Measurements from ENCODE around the gene CTNNA3. TPM values are rescaled to one million over a fixed set of nuclear protein-coding genes. Genes with fewer than 3 reads are reported as not detected.

CTNNA3 gene
- total and polyA plus RNA-seq, 4 donors: 0.38 to 8.9 (median 5.2) TPM

- ATAC-seq (ENCODE audit: low FRiP score) (no peak), DNase-seq (no peak)
- intact Hi-C loops (cut with DNase I): no loop called here
- Histone ChIP-seq H3K27ac (ENCODE audit: low read depth in 1 of 2, low read length in 2 of 2) (no peak overlapping the region), H3K9me3 (ENCODE audit: control insufficient read depth, low read length) (no peaks in the 10 kb centered on the region), H3K27me3 (ENCODE audit: control insufficient read depth in 1 of 2, insufficient read depth in 2 of 2, low read length in 1 of 2) (no peaks in the 10 kb centered on the region), H3K36me3 (ENCODE audit: control insufficient read depth in 1 of 2, insufficient read depth in 2 of 2, low read length in 1 of 2) (no peaks in the 10 kb centered on the region), H3K4me1 (ENCODE audit: control insufficient read depth in 1 of 2, insufficient read depth in 2 of 2, low read length in 2 of 2) (no peaks in the 10 kb centered on the region), H3K4me3 (ENCODE audit: low read length in 2 of 2) (no peak overlapping the region)
- 95 to 96% methylated on average over 5 of the region's 5 CpGs for WGBS, 2 donors
These were observed 785.3 kb downstream of the CTNNA3 start for GRCh38 chr10:66910671-66911070.

- no peaks in the 10 kb centered on the region for H3K27me3 ChIP-seq (ENCODE audit: control insufficient read depth in 1 of 2, insufficient read depth in 2 of 2, low read length in 1 of 2)
- 51 to 52% methylated on average over 2 of the region's 2 CpGs for WGBS, 2 donors
- H3K4me3 ChIP-seq (ENCODE audit: low read length in 2 of 2): no peak overlapping the region
- ATAC-seq (ENCODE audit: low FRiP score) (no peak), DNase-seq (no peak)
- H3K27ac ChIP-seq (ENCODE audit: low read depth in 1 of 2, low read length in 2 of 2): no peak overlapping the region
- H3K4me1 ChIP-seq (ENCODE audit: control insufficient read depth in 1 of 2, insufficient read depth in 2 of 2, low read length in 2 of 2): no peaks in the 10 kb centered on the region
- no peaks in the 10 kb centered on the region for H3K36me3 ChIP-seq (ENCODE audit: control insufficient read depth in 1 of 2, insufficient read depth in 2 of 2, low read length in 1 of 2)
- no peaks in the 10 kb centered on the region for H3K9me3 ChIP-seq (ENCODE audit: control insufficient read depth, low read length)
- intact Hi-C loops (cut with DNase I): no loop called here
These were observed 803.1 kb downstream of the CTNNA3 start for GRCh38 chr10:66892871-66893270.

- no peaks in the 10 kb centered on the region for H3K9me3 ChIP-seq (ENCODE audit: control insufficient read depth, low read length)
- intact Hi-C loops (cut with DNase I): no loop called here
- no peaks in the 10 kb centered on the region for H3K36me3 ChIP-seq (ENCODE audit: control insufficient read depth in 1 of 2, insufficient read depth in 2 of 2, low read length in 1 of 2)
- no peaks in the 10 kb centered on the region for H3K27me3 ChIP-seq (ENCODE audit: control insufficient read depth in 1 of 2, insufficient read depth in 2 of 2, low read length in 1 of 2)
- DNase-seq (no peak), ATAC-seq (ENCODE audit: low FRiP score) (no peak)
- H3K4me1 ChIP-seq (ENCODE audit: control insufficient read depth in 1 of 2, insufficient read depth in 2 of 2, low read length in 2 of 2): no peaks in the 10 kb centered on the region
- H3K27ac ChIP-seq (ENCODE audit: low read depth in 1 of 2, low read length in 2 of 2): no peak overlapping the region
- no peak overlapping the region for H3K4me3 ChIP-seq (ENCODE audit: low read length in 2 of 2)
- WGBS, 2 donors: 80 to 86% methylated on average over 1 of the region's 1 CpG
These were observed 807.8 kb downstream of the CTNNA3 start for GRCh38 chr10:66888237-66888636.

- intact Hi-C loops (cut with DNase I): no loop called here
- Histone ChIP-seq H3K27ac (ENCODE audit: low read depth in 1 of 2, low read length in 2 of 2) (no peak overlapping the region), H3K4me3 (ENCODE audit: low read length in 2 of 2) (no peak overlapping the region), H3K4me1 (ENCODE audit: control insufficient read depth in 1 of 2, insufficient read depth in 2 of 2, low read length in 2 of 2) (no peaks in the 10 kb centered on the region), H3K9me3 (ENCODE audit: control insufficient read depth, low read length) (no peaks in the 10 kb centered on the region), H3K27me3 (ENCODE audit: control insufficient read depth in 1 of 2, insufficient read depth in 2 of 2, low read length in 1 of 2) (no peaks in the 10 kb centered on the region), H3K36me3 (ENCODE audit: control insufficient read depth in 1 of 2, insufficient read depth in 2 of 2, low read length in 1 of 2) (no peaks in the 10 kb centered on the region)
- ATAC-seq (ENCODE audit: low FRiP score) (no peak), DNase-seq (no peak)
These were observed 809.1 kb downstream of the CTNNA3 start for GRCh38 chr10:66886848-66887247.

- whole genome bisulfite sequencing, 2 donors: 87 to 91% methylated on average over 2 of the region's 2 CpGs
- Histone ChIP-seq H3K4me1 (ENCODE audit: control insufficient read depth in 1 of 2, insufficient read depth in 2 of 2, low read length in 2 of 2) (no peaks in the 10 kb centered on the region), H3K27me3 (ENCODE audit: control insufficient read depth in 1 of 2, insufficient read depth in 2 of 2, low read length in 1 of 2) (no peaks in the 10 kb centered on the region), H3K27ac (ENCODE audit: low read depth in 1 of 2, low read length in 2 of 2) (no peak overlapping the region), H3K9me3 (ENCODE audit: control insufficient read depth, low read length) (no peaks in the 10 kb centered on the region), H3K36me3 (ENCODE audit: control insufficient read depth in 1 of 2, insufficient read depth in 2 of 2, low read length in 1 of 2) (no peaks in the 10 kb centered on the region), H3K4me3 (ENCODE audit: low read length in 2 of 2) (no peak overlapping the region)
- DNase-seq: no peak
- no peak for ATAC-seq (ENCODE audit: low FRiP score)
- intact Hi-C loops (cut with DNase I): no loop called here
These were observed 813.7 kb downstream of the CTNNA3 start for GRCh38 chr10:66882271-66882670.

- no peak overlapping the region for H3K27ac ChIP-seq (ENCODE audit: low read depth in 1 of 2, low read length in 2 of 2)
- H3K36me3 ChIP-seq (ENCODE audit: control insufficient read depth in 1 of 2, insufficient read depth in 2 of 2, low read length in 1 of 2): no peaks in the 10 kb centered on the region
- WGBS, 2 donors: 58 to 59% methylated on average over 3 of the region's 3 CpGs
- no peak for ATAC-seq (ENCODE audit: low FRiP score)
- no peaks in the 10 kb centered on the region for H3K9me3 ChIP-seq (ENCODE audit: control insufficient read depth, low read length)
- intact Hi-C loops (cut with DNase I): no loop called here
- no peaks in the 10 kb centered on the region for H3K27me3 ChIP-seq (ENCODE audit: control insufficient read depth in 1 of 2, insufficient read depth in 2 of 2, low read length in 1 of 2)
- H3K4me1 ChIP-seq (ENCODE audit: control insufficient read depth in 1 of 2, insufficient read depth in 2 of 2, low read length in 2 of 2): no peaks in the 10 kb centered on the region
- no peak for DNase-seq
- H3K4me3 ChIP-seq (ENCODE audit: low read length in 2 of 2): no peak overlapping the region
These were observed 814.2 kb downstream of the CTNNA3 start for GRCh38 chr10:66881814-66882213.

- H3K36me3 ChIP-seq (ENCODE audit: control insufficient read depth in 1 of 2, insufficient read depth in 2 of 2, low read length in 1 of 2): no peaks in the 10 kb centered on the region
- intact Hi-C loops (cut with DNase I): no loop called here
- DNase-seq (no peak), ATAC-seq (ENCODE audit: low FRiP score) (no peak)
- no peak overlapping the region for H3K27ac ChIP-seq (ENCODE audit: low read depth in 1 of 2, low read length in 2 of 2)
- H3K9me3 ChIP-seq (ENCODE audit: control insufficient read depth, low read length): no peaks in the 10 kb centered on the region
- H3K4me3 ChIP-seq (ENCODE audit: low read length in 2 of 2): no peak overlapping the region
- WGBS, 2 donors: 89% methylated on average over 2 of the region's 2 CpGs
- no peaks in the 10 kb centered on the region for H3K27me3 ChIP-seq (ENCODE audit: control insufficient read depth in 1 of 2, insufficient read depth in 2 of 2, low read length in 1 of 2)
- no peaks in the 10 kb centered on the region for H3K4me1 ChIP-seq (ENCODE audit: control insufficient read depth in 1 of 2, insufficient read depth in 2 of 2, low read length in 2 of 2)
These were observed 815.2 kb downstream of the CTNNA3 start for GRCh38 chr10:66880826-66881225.

GRCh38 chr10:66880292-66880691 lies 815.7 kb downstream of the CTNNA3 start:
- no peaks in the 10 kb centered on the region for H3K36me3 ChIP-seq (ENCODE audit: control insufficient read depth in 1 of 2, insufficient read depth in 2 of 2, low read length in 1 of 2)
- H3K27ac ChIP-seq (ENCODE audit: low read depth in 1 of 2, low read length in 2 of 2): no peak overlapping the region
- H3K9me3 ChIP-seq (ENCODE audit: control insufficient read depth, low read length): no peaks in the 10 kb centered on the region
- H3K4me1 ChIP-seq (ENCODE audit: control insufficient read depth in 1 of 2, insufficient read depth in 2 of 2, low read length in 2 of 2): no peaks in the 10 kb centered on the region
- DNase-seq (no peak), ATAC-seq (ENCODE audit: low FRiP score) (no peak)
- H3K27me3 ChIP-seq (ENCODE audit: control insufficient read depth in 1 of 2, insufficient read depth in 2 of 2, low read length in 1 of 2): no peaks in the 10 kb centered on the region
- intact Hi-C loops (cut with DNase I): no loop called here
- H3K4me3 ChIP-seq (ENCODE audit: low read length in 2 of 2): no peak overlapping the region
- WGBS, 2 donors: 13 to 41% methylated on average over 1 of the region's 1 CpG

- Histone ChIP-seq H3K4me3 (ENCODE audit: low read length in 2 of 2) (no peak overlapping the region), H3K9me3 (ENCODE audit: control insufficient read depth, low read length) (no peaks in the 10 kb centered on the region), H3K27ac (ENCODE audit: low read depth in 1 of 2, low read length in 2 of 2) (no peak overlapping the region), H3K27me3 (ENCODE audit: control insufficient read depth in 1 of 2, insufficient read depth in 2 of 2, low read length in 1 of 2) (no peaks in the 10 kb centered on the region), H3K36me3 (ENCODE audit: control insufficient read depth in 1 of 2, insufficient read depth in 2 of 2, low read length in 1 of 2) (no peaks in the 10 kb centered on the region), H3K4me1 (ENCODE audit: control insufficient read depth in 1 of 2, insufficient read depth in 2 of 2, low read length in 2 of 2) (no peaks in the 10 kb centered on the region)
- intact Hi-C loops (cut with DNase I): no loop called here
- 69 to 79% methylated on average over 2 of the region's 2 CpGs for WGBS, 2 donors
- no peak for DNase-seq
- no peak for ATAC-seq (ENCODE audit: low FRiP score)
These were observed 818.6 kb downstream of the CTNNA3 start for GRCh38 chr10:66877361-66877760.
